ENCODE data around the gene SCG2.

Gene SCG2

GRCh38 chr2:223626716-223627115 lies 24.6 kb upstream of the SCG2 start:
- TF ChIP-seq CTCF (IDR thresholded peaks at IDR 0.05; ENCODE audit: insufficient read depth, low read depth, low read length, missing control alignments) = no peak
- DNase-seq (ENCODE audit: low read depth) = no peak
- no peak overlapping the region for H3K4me3 ChIP-seq (ENCODE audit: low read depth, low read length)

GRCh38 chr2:223625652-223626051 lies 23.5 kb upstream of the SCG2 start:
- no peak for TF ChIP-seq CTCF (IDR thresholded peaks at IDR 0.05; ENCODE audit: insufficient read depth, low read depth, low read length, missing control alignments)
- DNase-seq (ENCODE audit: low read depth) = no peak
- H3K4me3 ChIP-seq (ENCODE audit: low read depth, low read length) = no peak overlapping the region

DNA sequence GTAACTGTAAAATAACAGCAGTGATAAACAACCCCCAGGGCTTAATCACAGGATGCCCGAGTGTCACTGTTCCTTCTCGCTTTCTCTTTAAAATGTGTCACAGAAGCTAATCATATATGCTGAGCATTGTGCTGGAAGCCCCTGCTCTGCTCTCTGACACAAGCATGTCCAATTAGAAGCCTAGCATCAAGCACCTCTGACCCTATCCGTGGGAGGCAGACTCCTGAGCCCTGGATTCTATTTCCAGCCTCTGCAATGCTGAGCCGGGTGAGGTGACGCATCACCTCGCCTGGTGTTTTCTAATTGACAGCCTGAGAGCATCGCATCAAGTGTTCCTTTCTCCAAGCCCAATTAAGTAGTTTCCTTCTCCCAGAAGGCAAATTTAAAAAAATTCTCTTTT lies 19.7 kb upstream of the SCG2 start:
- no peak overlapping the region for H3K4me3 ChIP-seq (ENCODE audit: low read depth, low read length)
- TF ChIP-seq CTCF (IDR thresholded peaks at IDR 0.05; ENCODE audit: insufficient read depth, low read depth, low read length, missing control alignments) = no peak
- no peak for DNase-seq (ENCODE audit: low read depth)

DNA sequence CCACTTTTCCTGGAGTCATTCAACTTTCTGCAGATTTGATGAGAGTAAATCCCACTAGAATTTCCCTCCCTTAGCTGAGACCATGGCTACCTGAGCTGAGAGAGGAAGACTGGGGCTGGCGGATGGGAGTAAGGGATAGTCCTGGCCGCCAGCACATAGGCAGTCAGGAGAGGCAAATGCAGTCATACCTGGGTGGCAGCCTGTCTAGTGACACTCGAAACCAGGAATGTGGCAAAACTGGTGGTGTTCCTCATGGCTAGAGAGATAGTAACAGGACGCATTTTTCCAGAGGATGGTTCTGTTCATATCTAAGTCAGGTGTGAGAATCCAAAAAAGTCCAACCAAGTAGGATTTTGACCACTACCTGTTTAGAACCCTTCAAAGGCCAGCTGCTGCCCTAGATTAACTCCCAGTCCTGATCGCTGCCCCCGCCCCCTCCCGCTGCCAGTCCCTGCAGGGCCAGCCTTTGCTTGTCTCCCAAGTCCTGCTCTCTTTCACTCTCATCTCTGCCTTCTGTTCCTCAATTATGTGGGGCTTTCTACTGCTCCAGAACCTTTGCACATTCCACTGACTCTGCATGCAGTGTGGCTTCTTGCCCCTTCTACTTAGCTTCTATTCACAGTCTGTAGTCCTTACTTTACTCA lies 17.4 kb upstream of the SCG2 start:
- DNase-seq (ENCODE audit: low read depth) = no peak
- TF ChIP-seq CTCF (IDR thresholded peaks at IDR 0.05; ENCODE audit: insufficient read depth, low read depth, low read length, missing control alignments) = no peak
- no peak overlapping the region for H3K4me3 ChIP-seq (ENCODE audit: low read depth, low read length)

DNA sequence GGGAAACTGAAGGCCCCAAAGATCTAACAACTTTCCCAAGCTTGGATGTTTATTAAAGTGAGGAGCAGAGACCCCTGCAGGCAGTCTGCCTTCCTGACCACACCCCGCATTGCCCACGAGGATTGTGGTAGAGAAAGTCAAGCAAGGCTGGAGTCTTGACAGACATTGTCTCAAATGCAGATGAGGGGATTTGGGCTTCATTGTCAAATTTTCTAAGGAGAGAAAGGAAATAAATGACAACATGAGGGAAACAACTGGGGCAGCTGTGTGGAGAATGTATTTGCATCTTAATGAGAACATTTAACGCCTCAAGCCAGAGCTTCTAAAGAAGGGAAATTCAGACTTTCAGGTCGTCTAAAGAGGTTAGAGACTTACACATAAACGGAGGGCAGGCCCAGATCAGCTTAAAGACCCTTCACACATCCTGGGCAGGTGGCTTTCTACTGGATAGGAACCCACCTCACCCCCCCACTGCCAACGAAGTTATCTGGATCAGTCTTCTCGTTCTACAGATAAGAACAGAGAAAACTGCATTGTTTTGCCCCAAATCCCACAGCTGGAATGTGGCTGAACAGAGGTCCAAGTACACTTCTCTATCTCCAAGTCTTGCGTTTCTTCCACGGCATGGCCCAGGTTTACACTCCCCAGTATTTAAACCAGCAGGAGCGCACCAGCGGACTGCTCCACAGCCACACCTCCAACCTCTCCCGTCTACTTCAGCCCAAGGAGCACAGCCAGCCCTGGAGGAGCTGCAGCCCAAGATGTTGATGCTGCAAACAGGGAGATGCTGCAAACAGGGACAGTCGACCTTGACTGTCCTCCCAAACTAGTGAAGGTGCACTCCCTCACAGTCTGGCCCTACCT lies 16.2 kb upstream of the SCG2 start:
- H3K4me3 ChIP-seq (ENCODE audit: low read depth, low read length) = no peak overlapping the region
- TF ChIP-seq CTCF (IDR thresholded peaks at IDR 0.05; ENCODE audit: insufficient read depth, low read depth, low read length, missing control alignments) = no peak
- no peak for DNase-seq (ENCODE audit: low read depth)

DNA sequence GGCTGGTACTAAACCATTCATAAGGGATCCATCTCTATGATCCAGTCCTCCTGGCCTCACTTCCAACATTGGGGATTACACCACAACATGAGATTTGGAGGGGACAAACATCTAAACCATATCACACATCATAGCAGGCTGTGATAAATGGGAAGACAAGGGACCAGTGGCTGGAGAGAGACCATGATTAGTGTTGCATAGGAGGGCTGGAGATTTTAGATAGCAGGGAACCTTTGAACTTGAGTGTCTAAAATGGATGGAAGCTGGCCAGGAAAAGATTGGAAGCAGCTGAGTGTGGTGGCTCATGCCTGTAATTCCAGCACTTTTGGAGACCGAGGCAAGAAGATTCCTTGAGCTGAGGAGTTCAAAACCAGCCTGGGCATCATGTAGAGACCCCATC lies 12.4 kb upstream of the SCG2 start:
- TF ChIP-seq CTCF (IDR thresholded peaks at IDR 0.05; ENCODE audit: insufficient read depth, low read depth, low read length, missing control alignments) = no peak
- no peak overlapping the region for H3K4me3 ChIP-seq (ENCODE audit: low read depth, low read length)
- DNase-seq (ENCODE audit: low read depth) = no peak

Data from GM12865 (cell line).